SKM-1 treated with dmso at 0.1 percent for 144 hours (cell line): ENCODE measurements around the gene KIAA1671.

ENCODE experiments used
- DNase-seq: peaks from one replicate; lab custom pipeline; 2025; ENCODE audit not compliant: unreplicated experiment; lab: John Stamatoyannopoulos, UW

Gene KIAA1671

DNA sequence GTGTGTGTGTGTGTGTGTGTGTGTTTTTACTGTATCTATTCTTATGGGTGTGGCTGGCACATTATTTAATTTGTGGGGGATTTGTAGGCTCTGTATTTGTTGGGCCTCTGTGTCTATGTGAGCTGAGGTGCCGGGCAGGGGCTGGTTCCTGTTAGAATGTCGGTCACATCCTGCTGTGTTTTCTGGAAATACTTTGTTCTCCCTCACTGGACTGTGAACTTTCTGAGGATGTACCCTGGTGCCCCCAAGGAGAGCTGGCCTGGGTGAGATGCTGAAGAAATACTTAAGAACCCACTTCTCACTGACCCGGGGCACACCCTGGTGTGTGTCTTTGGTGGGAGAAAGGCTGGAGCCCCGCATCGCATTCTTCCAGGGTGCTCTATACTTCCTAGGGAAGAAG lies 28.6 kb downstream of the KIAA1671 start:
- DNase-seq: no peak

- no peak for DNase-seq
These were observed 29.1 kb downstream of the KIAA1671 start for GRCh38 chr22:24981656-24982055.

GRCh38 chr22:24982301-24983056 lies 30.0 kb downstream of the KIAA1671 start:
- no peak for DNase-seq

- no peak for DNase-seq
These were observed 30.6 kb downstream of the KIAA1671 start for GRCh38 chr22:24983151-24983550.

- no peak for DNase-seq
These were observed 31.6 kb downstream of the KIAA1671 start for GRCh38 chr22:24984122-24984521.

- peak; percentile 70 for DNase-seq
These were observed 33.3 kb downstream of the KIAA1671 start for GRCh38 chr22:24985826-24986214.

- no peak for DNase-seq
These were observed 34.3 kb downstream of the KIAA1671 start for GRCh38 chr22:24986816-24987215.

DNA sequence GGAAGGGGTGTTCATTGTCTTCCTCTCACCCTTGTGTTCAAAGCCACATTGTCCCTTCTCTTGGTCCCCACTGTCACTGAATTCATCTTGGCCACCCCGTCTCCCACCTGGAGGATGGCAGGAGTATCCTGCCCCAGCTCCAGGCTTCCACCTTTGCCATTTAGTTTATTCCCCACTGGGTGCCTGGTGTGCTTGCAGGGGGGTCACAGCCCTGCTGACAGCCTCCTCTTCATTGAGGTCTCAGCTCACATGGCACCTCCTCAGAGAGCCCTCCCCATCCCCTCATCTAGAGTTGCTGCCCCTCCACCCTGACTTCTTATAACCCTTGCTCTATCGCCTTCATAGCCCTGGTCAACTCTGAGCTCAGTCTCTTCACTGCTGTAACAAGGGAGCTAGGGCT lies 36.6 kb downstream of the KIAA1671 start:
- DNase-seq: no peak

DNA sequence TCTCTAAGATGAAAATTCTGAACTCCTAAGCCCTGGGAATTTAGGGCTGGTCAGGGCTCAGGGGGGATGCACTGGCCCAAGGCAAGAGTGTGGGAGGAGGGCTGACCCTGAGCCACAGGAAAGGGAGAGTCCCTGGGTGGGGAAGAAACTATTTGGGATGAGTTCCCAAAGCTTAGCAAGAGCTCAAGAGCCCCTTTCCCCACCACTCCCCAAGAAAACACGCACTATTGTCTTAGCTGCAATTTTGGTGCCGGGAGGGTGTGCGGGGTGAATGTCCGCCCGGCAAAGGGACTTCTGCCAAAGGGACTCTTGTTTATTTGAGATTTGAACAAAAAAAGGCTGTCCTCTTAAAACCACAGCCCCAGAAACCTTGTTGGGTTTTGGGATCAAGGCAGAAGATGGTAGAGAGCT lies 37.0 kb downstream of the KIAA1671 start:
- DNase-seq: no peak

DNA sequence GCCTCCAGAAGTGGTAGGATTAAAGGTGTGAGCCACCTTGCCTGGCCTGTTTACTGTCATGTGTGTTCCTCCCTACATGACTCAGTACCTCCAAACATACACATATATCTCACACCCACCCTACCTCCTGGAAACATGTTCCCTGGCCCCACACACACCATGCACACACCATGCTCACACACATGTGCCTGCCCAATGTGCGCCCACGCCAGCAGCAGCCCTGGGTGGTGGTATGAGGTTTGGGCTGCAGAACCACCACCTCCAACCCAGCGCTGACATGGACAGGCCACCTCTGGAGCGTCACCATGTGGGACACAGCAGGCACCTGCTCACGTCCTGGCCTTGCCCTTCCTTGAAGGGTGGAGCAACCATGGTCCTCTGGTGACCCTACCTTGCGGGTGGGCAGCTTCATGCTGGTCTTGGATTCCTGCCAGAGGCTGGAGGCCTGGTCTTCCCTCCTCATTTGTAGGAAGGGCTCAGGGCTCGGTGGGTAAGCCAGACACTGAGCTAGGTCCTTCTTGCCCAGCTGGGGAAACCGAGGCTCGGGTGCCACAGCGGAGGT lies 37.9 kb downstream of the KIAA1671 start:
- no peak for DNase-seq

GRCh38 chr22:24992946-24993345 lies 40.4 kb downstream of the KIAA1671 start:
- no peak for DNase-seq

- no peak for DNase-seq
These were observed 41.7 kb downstream of the KIAA1671 start for GRCh38 chr22:24994070-24994763.

DNA sequence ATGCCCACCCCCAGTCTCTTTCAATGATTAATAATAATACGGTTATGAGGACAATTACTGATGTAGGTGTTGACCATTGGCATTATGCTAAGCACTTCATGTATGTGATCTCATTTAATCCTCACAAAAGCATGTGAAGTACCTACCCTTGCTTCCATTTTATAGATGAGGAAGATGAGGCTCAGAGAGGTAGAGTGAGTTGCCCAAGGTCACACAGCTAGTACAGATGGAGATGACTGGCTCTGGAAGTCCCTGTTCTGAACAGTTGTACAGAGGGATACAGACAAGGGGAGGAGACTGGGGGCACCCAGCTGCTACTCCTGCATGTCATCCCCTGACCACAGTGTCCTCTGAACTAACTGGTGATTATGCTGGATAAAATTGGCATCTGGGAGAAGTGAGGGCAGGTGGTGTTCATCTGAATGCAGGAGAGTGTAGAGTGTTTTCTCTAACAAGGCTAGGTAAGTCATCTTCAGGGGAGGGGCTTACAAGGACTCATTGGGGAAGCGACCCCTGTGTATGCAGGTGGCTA lies 43.2 kb downstream of the KIAA1671 start:
- no peak for DNase-seq

- no peak for DNase-seq
These were observed 44.0 kb downstream of the KIAA1671 start for GRCh38 chr22:24996420-24996952.

- DNase-seq: no peak
These were observed 44.5 kb downstream of the KIAA1671 start for GRCh38 chr22:24997023-24997422.

DNA sequence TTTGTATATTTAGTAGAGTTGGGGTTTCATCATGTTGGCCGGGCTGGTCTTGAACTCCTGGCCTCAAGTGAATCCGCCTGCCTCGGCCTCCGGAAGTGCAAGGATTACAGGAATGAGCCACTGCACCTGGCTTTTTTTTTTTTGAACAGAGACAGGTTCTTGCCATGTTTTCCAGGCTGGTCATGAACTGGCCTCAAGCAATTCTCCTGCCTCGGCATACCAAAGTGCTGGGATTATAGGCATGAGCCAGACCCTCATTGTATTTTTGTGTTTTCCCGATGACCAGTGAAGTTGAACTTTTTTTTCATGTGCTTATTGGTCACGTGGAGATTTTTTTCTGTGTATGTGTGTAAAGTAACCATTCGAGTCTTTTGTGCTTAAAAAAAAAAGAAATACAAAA lies 48.2 kb downstream of the KIAA1671 start:
- DNase-seq: no peak

GRCh38 chr22:25002241-25002985 lies 49.9 kb downstream of the KIAA1671 start:
- peak; percentile 65 for DNase-seq

DNA sequence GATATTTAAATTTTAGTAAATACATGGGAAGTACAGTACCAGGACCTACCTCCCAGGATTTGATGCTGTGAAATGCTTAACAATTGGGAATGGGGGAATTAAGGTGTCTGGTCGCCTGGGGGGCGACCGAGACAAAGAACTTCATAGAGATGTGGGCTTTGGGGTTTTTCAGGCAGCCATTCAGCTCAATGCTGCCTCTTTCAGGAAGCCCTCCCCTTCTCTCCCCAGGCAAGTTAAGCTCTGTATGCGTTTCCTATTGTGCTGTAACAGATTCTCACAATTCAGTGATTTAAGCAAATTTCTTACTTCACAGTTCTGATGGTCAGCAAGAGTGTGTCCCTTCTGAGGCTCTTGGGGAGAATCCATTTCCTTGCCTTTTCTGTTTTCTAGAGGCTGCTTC lies 53.8 kb downstream of the KIAA1671 start:
- DNase-seq: no peak

DNA sequence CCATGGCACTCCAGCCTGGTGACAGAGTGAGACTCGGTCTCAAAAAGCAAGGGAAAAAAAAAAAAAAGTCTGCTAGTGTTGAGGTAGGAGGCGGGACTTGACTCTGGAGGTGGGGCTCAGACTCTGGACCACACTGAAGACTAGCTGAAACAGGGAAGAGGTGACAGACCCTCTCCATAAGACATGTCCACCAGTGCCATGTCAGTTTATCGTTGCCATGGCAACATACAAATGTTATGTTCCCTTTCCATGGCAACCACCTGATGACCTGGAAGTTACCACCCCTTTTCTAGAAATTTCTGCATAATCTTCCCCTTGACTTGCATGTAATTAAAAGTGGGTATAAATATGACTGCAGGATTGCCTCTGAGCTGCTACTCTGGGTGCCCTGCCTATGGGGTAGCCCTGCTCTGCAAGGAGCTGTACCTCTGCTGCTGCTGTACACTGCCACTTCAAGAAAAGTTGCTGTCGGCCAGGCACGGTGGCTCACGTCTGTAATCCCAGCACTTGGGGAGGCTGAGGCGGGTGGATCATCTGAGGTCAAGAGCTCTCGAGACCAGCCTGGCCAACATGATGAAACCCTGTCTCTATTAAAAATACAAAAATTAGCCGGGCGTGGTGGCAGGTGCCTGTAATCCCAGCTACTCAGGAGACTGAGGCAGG lies 55.1 kb downstream of the KIAA1671 start:
- DNase-seq: no peak

GRCh38 chr22:25008666-25009065 lies 56.1 kb downstream of the KIAA1671 start:
- no peak for DNase-seq

GRCh38 chr22:25012741-25013143 lies 60.2 kb downstream of the KIAA1671 start:
- DNase-seq: no peak
